ENCODE results near the gene TMEM132A. TPM values are rescaled to one million over a fixed set of nuclear protein-coding genes. Genes with fewer than 3 reads are reported as not detected.
"Not testable (repeated sequence)": the region's sequence is repeated elsewhere in the genome, so short reads cannot be mapped to it uniquely, and the experiment has no call there.

The TMEM132A gene
- total RNA-seq, 2 donors from 2014 or later, result not detected

- no peaks in the 10 kb centered on the region for H3K9me3 ChIP-seq (ENCODE audit: control insufficient read depth, low read length, poor library complexity, severe bottlenecking)
- DNase-seq, result no peak
- H3K4me1 Mint-ChIP-seq, result peaks cover 11% of the 10 kb centered on the region
- H3K27ac Mint-ChIP-seq, result no peak overlapping the region
- ATAC-seq, result no peak
- no peak overlapping the region for H3K4me3 Mint-ChIP-seq
- H3K27me3 Mint-ChIP-seq, result no peaks in the 10 kb centered on the region
- peaks cover 9% of the 10 kb centered on the region for H3K36me3 Mint-ChIP-seq (ENCODE audit: low read depth)
Observed at GRCh38 chr11:60891103-60891741, 33.0 kb upstream of the TMEM132A start.

- H3K36me3 Mint-ChIP-seq (ENCODE audit: low read depth), result peaks cover 12% of the 10 kb centered on the region
- DNase-seq, result no peak
- no peak for ATAC-seq
Observed at GRCh38 chr11:60895687-60896086, 28.6 kb upstream of the TMEM132A start.

GRCh38 chr11:60897496-60897895, 26.8 kb upstream of the TMEM132A start:
- Mint-ChIP-seq H3K27ac (peak overlapping the region; percentile 60), H3K36me3 (ENCODE audit: low read depth) (peaks cover 12% of the 10 kb centered on the region), H3K4me1 (peaks cover 8% of the 10 kb centered on the region), H3K27me3 (no peaks in the 10 kb centered on the region), H3K4me3 (no peak overlapping the region)
- no peak for ATAC-seq
- no peaks in the 10 kb centered on the region for H3K9me3 ChIP-seq (ENCODE audit: control insufficient read depth, low read length, poor library complexity, severe bottlenecking)
- no peak for DNase-seq

More at GRCh38 chr11:60895687-60896086, 28.6 kb upstream of the TMEM132A start:
- Mint-ChIP-seq H3K4me3 (no peak overlapping the region), H3K4me1 (peaks cover 8% of the 10 kb centered on the region), H3K27me3 (no peaks in the 10 kb centered on the region), H3K27ac (no peak overlapping the region)
- no peaks in the 10 kb centered on the region for H3K9me3 ChIP-seq (ENCODE audit: control insufficient read depth, low read length, poor library complexity, severe bottlenecking)

GRCh38 chr11:60899046-60899936, 25.0 kb upstream of the TMEM132A start:
- Mint-ChIP-seq H3K36me3 (ENCODE audit: low read depth) (peaks cover 12% of the 10 kb centered on the region), H3K27ac (no peak overlapping the region)
- DNase-seq, result no peak

GRCh38 chr11:60899977-60900376, 24.3 kb upstream of the TMEM132A start:
- peaks cover 13% of the 10 kb centered on the region for H3K4me1 Mint-ChIP-seq
- no peak overlapping the region for H3K4me3 Mint-ChIP-seq
- H3K27me3 Mint-ChIP-seq, result no peaks in the 10 kb centered on the region
- H3K27ac Mint-ChIP-seq, result no peak overlapping the region
- ATAC-seq (no peak), DNase-seq (no peak)
- peaks cover 11% of the 10 kb centered on the region for H3K36me3 Mint-ChIP-seq (ENCODE audit: low read depth)
- no peaks in the 10 kb centered on the region for H3K9me3 ChIP-seq (ENCODE audit: control insufficient read depth, low read length, poor library complexity, severe bottlenecking)

More at GRCh38 chr11:60899046-60899936, 25.0 kb upstream of the TMEM132A start:
- Mint-ChIP-seq H3K4me3 (no peak overlapping the region), H3K27me3 (no peaks in the 10 kb centered on the region), H3K4me1 (peaks cover 12% of the 10 kb centered on the region)
- no peaks in the 10 kb centered on the region for H3K9me3 ChIP-seq (ENCODE audit: control insufficient read depth, low read length, poor library complexity, severe bottlenecking)
- peak; percentile 84 for ATAC-seq

- Mint-ChIP-seq H3K4me1 (peaks cover 20% of the 10 kb centered on the region), H3K27me3 (no peaks in the 10 kb centered on the region), H3K27ac (no peak overlapping the region), H3K36me3 (ENCODE audit: low read depth) (peaks cover 8% of the 10 kb centered on the region), H3K4me3 (no peak overlapping the region)
- ATAC-seq, result no peak
- no peaks in the 10 kb centered on the region for H3K9me3 ChIP-seq (ENCODE audit: control insufficient read depth, low read length, poor library complexity, severe bottlenecking)
- no peak for DNase-seq
Observed at GRCh38 chr11:60900673-60901404, 23.4 kb upstream of the TMEM132A start.

- no peaks in the 10 kb centered on the region for H3K9me3 ChIP-seq (ENCODE audit: control insufficient read depth, low read length, poor library complexity, severe bottlenecking)
- ATAC-seq (no peak), DNase-seq (no peak)
- Mint-ChIP-seq H3K4me1 (peaks cover 25% of the 10 kb centered on the region), H3K4me3 (no peak overlapping the region), H3K36me3 (ENCODE audit: low read depth) (peaks cover 5% of the 10 kb centered on the region), H3K27me3 (no peaks in the 10 kb centered on the region), H3K27ac (peak overlapping the region; percentile 45)
Observed at GRCh38 chr11:60902625-60903024, 21.6 kb upstream of the TMEM132A start.

GRCh38 chr11:60905047-60905446, 19.2 kb upstream of the TMEM132A start:
- peak overlapping the region; percentile 96 for H3K4me3 Mint-ChIP-seq
- DNase-seq, result no peak
- H3K9me3 ChIP-seq (ENCODE audit: control insufficient read depth, low read length, poor library complexity, severe bottlenecking), result no peaks in the 10 kb centered on the region
- peaks cover 23% of the 10 kb centered on the region for H3K4me1 Mint-ChIP-seq
- H3K27ac Mint-ChIP-seq, result peak overlapping the region; percentile 96
- no peaks in the 10 kb centered on the region for H3K36me3 Mint-ChIP-seq (ENCODE audit: low read depth)
- no peak for ATAC-seq
- H3K27me3 Mint-ChIP-seq, result no peaks in the 10 kb centered on the region

- peak; percentile 18 for ATAC-seq
- Mint-ChIP-seq H3K36me3 (ENCODE audit: low read depth) (no peaks in the 10 kb centered on the region), H3K27ac (peak overlapping the region; percentile 96), H3K4me1 (peaks cover 23% of the 10 kb centered on the region), H3K4me3 (peak overlapping the region; percentile 96), H3K27me3 (no peaks in the 10 kb centered on the region)
- no peaks in the 10 kb centered on the region for H3K9me3 ChIP-seq (ENCODE audit: control insufficient read depth, low read length, poor library complexity, severe bottlenecking)
- DNase-seq, result no peak
Observed at GRCh38 chr11:60905551-60906113, 18.6 kb upstream of the TMEM132A start.

- Mint-ChIP-seq H3K27me3 (no peaks in the 10 kb centered on the region), H3K27ac (peak within 1 kb of the TSS; percentile 96), H3K4me3 (peak within 1 kb of the TSS; percentile 96), H3K4me1 (peaks cover 23% of the 10 kb centered on the region), H3K36me3 (ENCODE audit: low read depth) (no peaks in the 10 kb centered on the region)
- DNase-seq (peak; percentile 92 to 100 (median 97)), ATAC-seq (peak; percentile 93)
- no peaks in the 10 kb centered on the region for H3K9me3 ChIP-seq (ENCODE audit: control insufficient read depth, low read length, poor library complexity, severe bottlenecking)
Observed at GRCh38 chr11:60906132-60906972, 17.9 kb upstream of the TMEM132A start, which contains the start of gene PRPF19. Gene PRPF19, minus strand, starts transcription at chr11:60906585. Its CDS starts 203 bp downstream, at chr11:60906382.

GRCh38 chr11:60908803-60909202, 15.5 kb upstream of the TMEM132A start:
- H3K4me1 Mint-ChIP-seq, result peaks cover 26% of the 10 kb centered on the region
- no peak for ATAC-seq
- H3K4me3 Mint-ChIP-seq, result no peak overlapping the region
- peaks cover 4% of the 10 kb centered on the region for H3K27me3 Mint-ChIP-seq
- H3K36me3 Mint-ChIP-seq (ENCODE audit: low read depth), result no peaks in the 10 kb centered on the region
- H3K9me3 ChIP-seq (ENCODE audit: control insufficient read depth, low read length, poor library complexity, severe bottlenecking), result no peaks in the 10 kb centered on the region
- H3K27ac Mint-ChIP-seq, result no peak overlapping the region
- DNase-seq, result no peak

GRCh38 chr11:60909680-60910280, 14.5 kb upstream of the TMEM132A start:
- not testable (repeated sequence) for DNase-seq; H3K36me3 Mint-ChIP-seq (ENCODE audit: low read depth); H3K4me3 Mint-ChIP-seq; H3K27me3 Mint-ChIP-seq; ATAC-seq; H3K27ac Mint-ChIP-seq; H3K9me3 ChIP-seq (ENCODE audit: control insufficient read depth, low read length, poor library complexity, severe bottlenecking)
- H3K4me1 Mint-ChIP-seq, result peaks cover 23% of the 10 kb centered on the region
